KMS-11 (cell line): ENCODE measurements around the gene LRWD1.
"Not testable (repeated sequence)": the region's sequence is repeated elsewhere in the genome, so short reads cannot be mapped to it uniquely, and the experiment has no call there.

Experiments
- H2AFZ ChIP-seq: fragments of 200-600 bp; sonication (generic); 2 replicates; pipeline ENCODE4 v1.6.1; 2016; ENCODE audit warnings: antibody characterized with exemption, mixed run types, low read depth
- H3K27ac ChIP-seq: fragments of 200-600 bp; sonication (generic); 2 replicates; pipeline ENCODE4 v1.6.1; 2016; ENCODE audit warnings: mild to moderate bottlenecking, mixed run types
- H3K27me3 ChIP-seq: fragments of 200-600 bp; sonication (generic); 2 replicates; pipeline ENCODE4 v1.6.1; 2017; ENCODE audit warnings: mild to moderate bottlenecking, low read depth, mixed run types, moderate library complexity; ENCODE audit not compliant: insufficient read depth
- H3K36me3 ChIP-seq: fragments of 200-600 bp; sonication (generic); 2 replicates; pipeline ENCODE4 v1.6.1; 2017; ENCODE audit warnings: mild to moderate bottlenecking, mixed run types; ENCODE audit not compliant: insufficient read depth
- H3K4me1 ChIP-seq: fragments of 200-600 bp; sonication (generic); 2 replicates; pipeline ENCODE4 v1.6.1; 2016; ENCODE audit warnings: mild to moderate bottlenecking, low read depth, mixed run types; ENCODE audit not compliant: poor library complexity, severe bottlenecking
- H3K4me2 ChIP-seq: fragments of 200-600 bp; sonication (generic); 2 replicates; pipeline ENCODE4 v1.7.0; 2016; ENCODE audit warnings: mild to moderate bottlenecking, mixed run types
- H3K4me3 ChIP-seq: fragments of 200-600 bp; sonication (generic); IDR thresholded peaks from 2 replicates; pipeline ENCODE4 v1.6.1; 2017; ENCODE audit warnings: low read depth, low read length, mixed read lengths; ENCODE audit not compliant: insufficient read depth
- H3K79me2 ChIP-seq: fragments of 200-600 bp; sonication (generic); 2 replicates; pipeline ENCODE4 v1.6.1; 2016; ENCODE audit warnings: low read depth, mixed run types; ENCODE audit not compliant: insufficient read depth
- H3K9ac ChIP-seq: fragments of 200-600 bp; sonication (generic); 2 replicates; pipeline ENCODE4 v1.6.1; 2016; ENCODE audit warnings: mild to moderate bottlenecking, mixed run types
- H4K20me1 ChIP-seq: fragments of 200-600 bp; sonication (generic); 2 replicates; pipeline ENCODE4 v1.6.1; 2016; ENCODE audit warnings: mild to moderate bottlenecking, mixed run types; ENCODE audit not compliant: insufficient read depth
- TF ChIP-seq, protein P1 (sequence below): fragments of 200-600 bp; sonication (generic); conservative IDR thresholded peaks from 2 replicates; pipeline ENCODE4 v1.6.1; 2017; ENCODE audit warnings: low read depth, mild to moderate bottlenecking, antibody characterized with exemption, low read length, moderate library complexity, mixed read lengths

Gene LRWD1

DNA sequence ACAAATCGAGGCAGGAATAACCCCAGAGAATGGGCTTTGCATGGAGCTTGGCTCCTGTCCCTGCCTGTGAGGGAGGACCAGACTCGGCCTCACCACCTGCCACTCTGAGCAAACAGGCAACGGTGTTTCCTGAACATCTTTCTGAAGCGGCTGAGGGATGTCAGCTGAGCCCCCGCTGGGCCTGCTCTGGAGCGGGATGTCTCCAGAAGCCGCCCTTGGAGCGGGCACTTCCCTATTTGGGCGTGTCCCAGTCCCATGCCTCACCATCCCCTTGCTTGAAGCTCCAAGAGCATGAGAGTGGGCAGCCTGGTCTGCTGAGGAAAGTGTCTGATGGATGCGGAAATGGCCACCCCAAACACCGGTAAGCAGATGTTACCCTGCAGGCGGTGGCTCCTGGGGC is 10.3 kb upstream of the LRWD1 start:
- TF ChIP-seq, protein P1, sequence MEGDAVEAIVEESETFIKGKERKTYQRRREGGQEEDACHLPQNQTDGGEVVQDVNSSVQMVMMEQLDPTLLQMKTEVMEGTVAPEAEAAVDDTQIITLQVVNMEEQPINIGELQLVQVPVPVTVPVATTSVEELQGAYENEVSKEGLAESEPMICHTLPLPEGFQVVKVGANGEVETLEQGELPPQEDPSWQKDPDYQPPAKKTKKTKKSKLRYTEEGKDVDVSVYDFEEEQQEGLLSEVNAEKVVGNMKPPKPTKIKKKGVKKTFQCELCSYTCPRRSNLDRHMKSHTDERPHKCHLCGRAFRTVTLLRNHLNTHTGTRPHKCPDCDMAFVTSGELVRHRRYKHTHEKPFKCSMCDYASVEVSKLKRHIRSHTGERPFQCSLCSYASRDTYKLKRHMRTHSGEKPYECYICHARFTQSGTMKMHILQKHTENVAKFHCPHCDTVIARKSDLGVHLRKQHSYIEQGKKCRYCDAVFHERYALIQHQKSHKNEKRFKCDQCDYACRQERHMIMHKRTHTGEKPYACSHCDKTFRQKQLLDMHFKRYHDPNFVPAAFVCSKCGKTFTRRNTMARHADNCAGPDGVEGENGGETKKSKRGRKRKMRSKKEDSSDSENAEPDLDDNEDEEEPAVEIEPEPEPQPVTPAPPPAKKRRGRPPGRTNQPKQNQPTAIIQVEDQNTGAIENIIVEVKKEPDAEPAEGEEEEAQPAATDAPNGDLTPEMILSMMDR = no peak
- H3K9ac ChIP-seq = no peak overlapping the region
- H4K20me1 ChIP-seq = no peaks in the 10 kb centered on the region
- peaks cover 10% of the 10 kb centered on the region; the same call in 1 of the 2 replicates for H3K36me3 ChIP-seq
- H2AFZ ChIP-seq = no peak overlapping the region
- no peaks in the 10 kb centered on the region for H3K79me2 ChIP-seq
- H3K4me3 ChIP-seq = no peak overlapping the region
- H3K4me2 ChIP-seq = no peak overlapping the region
- no peak overlapping the region for H3K27ac ChIP-seq
- no peaks in the 10 kb centered on the region for H3K27me3 ChIP-seq
- peaks cover 29% of the 10 kb centered on the region for H3K4me1 ChIP-seq

DNA sequence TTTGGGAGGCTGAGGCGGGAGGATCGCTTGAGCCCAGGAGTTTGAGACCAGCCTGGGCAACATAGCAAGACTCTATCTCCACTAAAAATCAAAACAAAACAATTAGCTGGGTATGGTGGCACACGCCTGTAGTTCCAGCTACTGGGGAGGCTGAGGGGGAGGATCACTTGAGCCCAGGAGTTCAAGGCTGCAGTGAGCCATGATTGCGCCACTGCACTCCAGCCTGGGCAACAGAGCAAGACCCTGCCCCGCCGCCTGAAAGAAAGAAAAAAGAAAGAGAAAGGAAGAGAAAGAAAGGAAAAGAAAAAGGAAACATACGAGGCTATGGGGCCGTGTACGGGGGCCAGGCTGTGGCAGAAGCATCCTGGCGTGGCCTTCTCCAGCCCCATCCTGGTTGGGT is 9.9 kb upstream of the LRWD1 start:
- not testable (repeated sequence) for H3K4me3 ChIP-seq, H3K79me2 ChIP-seq, H3K27me3 ChIP-seq, H3K9ac ChIP-seq, H3K27ac ChIP-seq, H2AFZ ChIP-seq, H3K4me2 ChIP-seq, H4K20me1 ChIP-seq
- H3K4me1 ChIP-seq = peaks cover 24% of the 10 kb centered on the region
- H3K36me3 ChIP-seq = peaks cover 10% of the 10 kb centered on the region; the same call in 1 of the 2 replicates

DNA sequence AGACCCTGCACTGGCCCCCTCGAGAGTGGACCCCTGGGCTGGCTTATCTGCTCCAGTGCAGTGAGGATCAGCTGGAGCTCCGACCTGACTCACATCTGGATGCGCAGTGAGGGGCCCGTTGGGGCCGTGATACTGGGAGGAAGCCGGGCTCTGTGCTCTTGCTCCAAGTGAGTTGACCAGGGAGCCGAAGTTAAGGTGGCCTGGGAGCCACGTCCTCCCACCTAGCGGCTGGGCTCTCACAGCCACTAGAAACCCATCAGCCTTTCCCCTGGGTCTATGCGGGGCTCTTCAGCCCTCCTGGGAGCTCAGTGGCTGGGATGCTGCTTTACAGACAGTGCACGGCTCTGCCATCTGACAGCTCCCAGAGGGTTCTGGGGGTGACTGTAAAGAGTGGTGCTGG is 9.2 kb upstream of the LRWD1 start:
- Histone ChIP-seq H3K4me2 (no peak overlapping the region), H4K20me1 (no peaks in the 10 kb centered on the region), H2AFZ (no peak overlapping the region), H3K9ac (no peak overlapping the region), H3K27me3 (no peaks in the 10 kb centered on the region), H3K79me2 (no peaks in the 10 kb centered on the region), H3K27ac (no peak overlapping the region), H3K4me1 (peaks cover 18% of the 10 kb centered on the region), H3K4me3 (no peak overlapping the region), H3K36me3 (peaks cover 10% of the 10 kb centered on the region; the same call in 1 of the 2 replicates)
- TF ChIP-seq, protein P1 = no peak

DNA sequence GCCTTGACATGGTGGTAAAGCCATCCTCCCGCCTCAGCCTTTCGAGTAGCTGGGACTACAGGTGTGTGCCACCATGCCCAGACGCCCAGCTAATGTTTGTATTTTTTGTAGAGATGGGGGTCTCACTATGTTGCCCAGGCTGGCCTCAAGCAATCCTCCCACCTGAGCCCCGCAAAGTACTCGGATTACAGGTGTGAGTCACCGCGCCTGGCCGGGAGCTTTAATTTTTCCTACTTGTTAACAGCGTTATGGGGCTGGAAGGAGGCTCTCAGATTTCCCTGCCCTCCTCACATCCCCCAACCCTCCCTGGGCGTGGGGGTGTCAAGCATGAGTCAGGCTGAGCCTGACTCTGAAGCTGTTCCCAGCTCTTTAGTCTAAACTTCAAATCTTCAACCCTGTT is 8.5 kb upstream of the LRWD1 start:
- H3K36me3 ChIP-seq = peaks cover 10% of the 10 kb centered on the region; the same call in 1 of the 2 replicates
- H3K4me1 ChIP-seq = peaks cover 10% of the 10 kb centered on the region
- H2AFZ ChIP-seq = no peak overlapping the region
- H4K20me1 ChIP-seq = no peaks in the 10 kb centered on the region
- no peaks in the 10 kb centered on the region; the same call in 1 of the 2 replicates for H3K79me2 ChIP-seq
- H3K27me3 ChIP-seq = no peaks in the 10 kb centered on the region
- H3K9ac ChIP-seq = no peak overlapping the region
- TF ChIP-seq, protein P1 = no peak
- H3K4me3 ChIP-seq = no peak overlapping the region
- H3K4me2 ChIP-seq = no peak overlapping the region
- H3K27ac ChIP-seq = no peak overlapping the region

DNA sequence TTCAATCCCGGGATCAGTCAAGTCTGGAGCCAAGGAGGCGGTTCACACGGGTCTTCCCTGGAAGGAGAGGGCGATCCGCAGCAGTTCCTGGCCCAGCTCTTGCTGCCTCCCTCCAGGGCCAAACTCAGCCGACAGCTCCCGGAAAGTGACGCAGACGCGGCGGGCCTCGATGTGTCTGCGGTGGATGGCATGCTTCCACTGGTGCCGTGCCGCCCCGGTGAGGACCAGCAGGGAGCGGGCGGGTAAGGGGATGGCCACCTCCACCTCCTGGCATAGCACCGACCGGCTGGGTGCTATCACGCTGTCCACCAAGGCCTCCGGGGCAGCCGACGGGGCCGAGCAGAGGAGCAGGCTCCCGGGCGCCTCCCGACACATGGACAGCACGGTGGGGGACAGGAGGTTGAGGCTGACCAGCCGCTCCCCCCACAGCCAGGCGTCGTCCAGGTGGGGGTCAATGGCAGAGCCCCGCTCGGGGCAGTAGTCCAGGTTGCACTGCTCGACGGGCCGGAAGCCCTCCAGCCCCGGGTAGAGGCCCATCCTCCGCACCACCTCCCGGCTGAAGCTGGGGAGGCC is 7.3 kb upstream of the LRWD1 start:
- no peaks in the 10 kb centered on the region for H3K4me1 ChIP-seq
- H3K27ac ChIP-seq = no peak overlapping the region
- H3K4me2 ChIP-seq = no peak overlapping the region
- H4K20me1 ChIP-seq = no peaks in the 10 kb centered on the region
- no peak overlapping the region for H3K4me3 ChIP-seq
- H3K79me2 ChIP-seq = peaks cover 3% of the 10 kb centered on the region; the same call in 1 of the 2 replicates
- TF ChIP-seq, protein P1 = no peak
- H3K36me3 ChIP-seq = peaks cover 10% of the 10 kb centered on the region; the same call in 1 of the 2 replicates
- H3K27me3 ChIP-seq = no peaks in the 10 kb centered on the region
- H3K9ac ChIP-seq = no peak overlapping the region
- H2AFZ ChIP-seq = no peak overlapping the region
